ENCODE data around the gene NRDE2. TPM values are rescaled to one million over a fixed set of nuclear protein-coding genes. Genes with fewer than 3 reads are reported as not detected.

The NRDE2 gene
- total and polyA plus RNA-seq, 2 of the 4 experiments (the other 2 are of a cell fraction) = 4.5 to 9.3 TPM

- POLR2A ChIA-PET (ENCODE audit: unreplicated experiment) = no interaction called here
These were observed 37.4 kb upstream of the NRDE2 start for GRCh38 chr14:90368946-90369721.

More at GRCh38 chr14:90368946-90369721, 37.4 kb upstream of the NRDE2 start:
- H3K4me1 ChIP-seq (ENCODE audit: control insufficient read depth, insufficient read depth, low read length) = peaks cover 4% of the 10 kb centered on the region
- no peak overlapping the region for H3K27ac ChIP-seq (ENCODE audit: insufficient read depth, low read length)
- H2AFZ ChIP-seq (replicated peaks; ENCODE audit: low read length, poor library complexity) = no peak overlapping the region
- H4K8ac ChIP-seq (ENCODE audit: low read depth in 2 of 2, low read length in 2 of 2) = no peak overlapping the region
- no peak overlapping the region for H2BK20ac ChIP-seq (ENCODE audit: low read depth, low read length)
- H3K9ac ChIP-seq (ENCODE audit: low read depth, low read length) = no peak overlapping the region
- no peaks in the 10 kb centered on the region for H3K27me3 ChIP-seq (ENCODE audit: control insufficient read depth, insufficient read depth, low read length)
- H3K9me1 ChIP-seq (ENCODE audit: insufficient read depth, low read length) = no peaks in the 10 kb centered on the region
- H3K36me3 ChIP-seq (ENCODE audit: control insufficient read depth, insufficient read depth, low read length) = no peaks in the 10 kb centered on the region
- dilution Hi-C loops (cut with HindIII; ENCODE audit: low sequenced_read_pairs, unreplicated experiment) = no loop called here
- H2AK9ac ChIP-seq (replicated peaks; ENCODE audit: low read depth, low read length, poor library complexity) = no peak overlapping the region
- H3K56ac ChIP-seq (ENCODE audit: extremely low read depth, insufficient read depth, low read length) = no peak overlapping the region
- CTCF ChIA-PET = no interaction called here
- no peaks in the 10 kb centered on the region for H3K79me1 ChIP-seq (ENCODE audit: low read depth in 1 of 2, low read length in 2 of 2)
- H3K14ac ChIP-seq (replicated peaks; ENCODE audit: low read depth, low read length) = no peak overlapping the region
- BruUV-seq (replicated peaks) = no TSS peak
- no peak overlapping the region for H2BK120ac ChIP-seq (ENCODE audit: low read depth, low read length)
- H4K20me1 ChIP-seq (ENCODE audit: insufficient read depth, low read length) = no peaks in the 10 kb centered on the region
- no peak overlapping the region for H3K4ac ChIP-seq (ENCODE audit: low read depth, low read length)
- no peak overlapping the region for H4K5ac ChIP-seq (ENCODE audit: low read depth, low read length)
- no peak overlapping the region for H3K4me3 ChIP-seq (ENCODE audit: insufficient read depth, low read depth, low read length)
- no peaks in the 10 kb centered on the region for H3K9me3 ChIP-seq (ENCODE audit: control insufficient read depth, insufficient read depth, low read length)
- H2BK15ac ChIP-seq (ENCODE audit: low read depth, low read length) = no peak overlapping the region
- no peak overlapping the region for H3K18ac ChIP-seq (ENCODE audit: low read depth, low read length)
- no peak overlapping the region for H3K4me2 ChIP-seq (ENCODE audit: low read depth, low read length)
- DNase-seq = peak; percentile 33
- H2AK5ac ChIP-seq (ENCODE audit: low read depth, low read length) = no peak overlapping the region
- no peak overlapping the region for H2BK5ac ChIP-seq (ENCODE audit: low read depth, low read length, poor library complexity, severe bottlenecking)
- in situ Hi-C loops (cut with MboI; ENCODE audit: low sequenced_read_pairs) = no loop called here
- H3K23ac ChIP-seq (ENCODE audit: low read depth, low read length) = no peak overlapping the region
- intact Hi-C loops (cut with micrococcal nuclease) = no loop called here
- 50% methylated on average over 1 of the region's 1 CpG; no CpG with 5 or more reads in 1 of the 2 experiments for WGBS, 2 experiments (ENCODE audit: extremely low coverage in 2 of 2, insufficient read length in 1 of 2)
- ATAC-seq (ENCODE audit: low read depth) = peak; percentile 53
- TF ChIP-seq RCOR1 (IDR thresholded peaks at IDR 0.05; ENCODE audit: insufficient replicate concordance, low read length) (no peak), CTCF (conservative IDR thresholded peaks at IDR 0.05; ENCODE audit: low read depth, low read length) (0 out of 2 replicates have a peak, but pooled peaks have one; percentile 16)
- H4K91ac ChIP-seq (ENCODE audit: insufficient read depth, low read depth, low read length) = no peak overlapping the region

Data from IMR-90 (cell line).